ENCODE data around the gene SLC12A1.

DNA sequence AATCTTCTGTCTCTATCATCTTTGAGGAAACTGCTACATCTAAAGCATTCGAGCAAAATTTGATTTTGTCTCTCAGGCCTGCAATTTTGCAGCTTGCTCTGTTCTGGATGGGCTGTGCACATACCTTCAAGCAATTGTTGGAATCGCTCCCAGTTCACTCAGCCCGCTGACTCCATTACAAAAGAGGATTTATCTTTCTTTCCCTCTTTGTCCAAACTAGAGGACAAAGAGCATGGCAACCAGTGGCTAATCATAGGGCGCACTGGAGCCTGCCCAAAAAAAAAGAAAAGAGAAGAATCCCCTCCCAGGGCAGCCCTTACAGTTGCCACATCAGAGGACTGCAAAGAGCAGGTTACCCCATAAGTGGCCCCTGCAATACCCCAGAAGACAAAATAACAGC lies 76.1 kb downstream of the SLC12A1 start:
- TF ChIP-seq, protein P1, sequence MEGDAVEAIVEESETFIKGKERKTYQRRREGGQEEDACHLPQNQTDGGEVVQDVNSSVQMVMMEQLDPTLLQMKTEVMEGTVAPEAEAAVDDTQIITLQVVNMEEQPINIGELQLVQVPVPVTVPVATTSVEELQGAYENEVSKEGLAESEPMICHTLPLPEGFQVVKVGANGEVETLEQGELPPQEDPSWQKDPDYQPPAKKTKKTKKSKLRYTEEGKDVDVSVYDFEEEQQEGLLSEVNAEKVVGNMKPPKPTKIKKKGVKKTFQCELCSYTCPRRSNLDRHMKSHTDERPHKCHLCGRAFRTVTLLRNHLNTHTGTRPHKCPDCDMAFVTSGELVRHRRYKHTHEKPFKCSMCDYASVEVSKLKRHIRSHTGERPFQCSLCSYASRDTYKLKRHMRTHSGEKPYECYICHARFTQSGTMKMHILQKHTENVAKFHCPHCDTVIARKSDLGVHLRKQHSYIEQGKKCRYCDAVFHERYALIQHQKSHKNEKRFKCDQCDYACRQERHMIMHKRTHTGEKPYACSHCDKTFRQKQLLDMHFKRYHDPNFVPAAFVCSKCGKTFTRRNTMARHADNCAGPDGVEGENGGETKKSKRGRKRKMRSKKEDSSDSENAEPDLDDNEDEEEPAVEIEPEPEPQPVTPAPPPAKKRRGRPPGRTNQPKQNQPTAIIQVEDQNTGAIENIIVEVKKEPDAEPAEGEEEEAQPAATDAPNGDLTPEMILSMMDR (IDR thresholded peaks at IDR 0.05): no peak
- TF ChIP-seq POLR2A (IDR thresholded peaks at IDR 0.05): no peak

All from adrenal gland (tissue), 5 donors.